ENCODE results near the gene METTL27.
"Not testable (repeated sequence)": the region's sequence is repeated elsewhere in the genome, so short reads cannot be mapped to it uniquely, and the experiment has no call there.

Gene METTL27

DNA sequence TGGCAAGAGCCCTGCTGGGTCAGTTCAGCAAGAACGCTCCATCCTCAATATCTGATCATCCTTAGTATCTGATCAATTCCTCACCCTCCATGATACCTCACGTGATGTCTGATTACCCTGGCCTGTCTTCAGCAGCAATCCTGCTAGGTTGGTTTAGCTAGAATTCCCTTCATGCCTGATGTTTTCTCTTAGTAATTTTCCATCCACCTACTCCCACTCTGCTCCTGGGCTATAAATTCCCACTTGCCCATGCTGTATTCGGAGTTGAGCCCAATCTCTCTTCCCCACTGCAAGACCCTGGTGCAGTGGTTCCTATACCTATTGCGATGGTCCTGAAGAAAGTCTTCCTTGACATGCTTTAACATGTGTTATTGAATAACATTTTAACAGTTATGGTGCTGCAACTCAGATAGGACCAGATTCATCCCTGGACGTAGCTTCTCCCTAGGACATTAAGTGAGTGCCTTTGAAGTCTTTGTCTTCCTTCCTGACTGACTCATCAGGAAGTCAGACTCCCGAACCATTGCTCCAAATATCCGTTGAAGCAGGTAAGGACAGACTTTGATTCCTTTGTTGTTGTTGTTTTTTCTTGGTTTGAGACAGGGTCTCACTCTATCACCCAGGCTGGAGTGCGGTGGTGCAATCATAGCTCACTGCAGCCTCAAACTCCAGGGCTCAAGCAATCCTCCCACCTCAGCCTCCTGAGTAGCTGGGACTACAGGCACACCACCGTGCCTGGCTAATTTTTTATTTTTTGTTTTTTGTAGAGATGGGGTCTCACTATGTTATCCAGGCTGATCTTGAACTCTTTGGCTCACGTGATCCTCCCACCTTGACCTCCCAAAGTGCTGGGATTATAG lies 42.8 kb downstream of the METTL27 start:
- FAIRE-seq (no peak), DNase-seq (ENCODE audit: insufficient read length) (no peak)
- no peak for TF ChIP-seq POLR2A (IDR thresholded peaks at IDR 0.05; ENCODE audit: low read depth, low read length)
- no peak for TF ChIP-seq POLR2AphosphoS5 (IDR thresholded peaks at IDR 0.05; ENCODE audit: low read depth, low read length)
- TF ChIP-seq TAF1 (IDR thresholded peaks at IDR 0.05; ENCODE audit: borderline replicate concordance, low read depth, low read length): no peak

DNA sequence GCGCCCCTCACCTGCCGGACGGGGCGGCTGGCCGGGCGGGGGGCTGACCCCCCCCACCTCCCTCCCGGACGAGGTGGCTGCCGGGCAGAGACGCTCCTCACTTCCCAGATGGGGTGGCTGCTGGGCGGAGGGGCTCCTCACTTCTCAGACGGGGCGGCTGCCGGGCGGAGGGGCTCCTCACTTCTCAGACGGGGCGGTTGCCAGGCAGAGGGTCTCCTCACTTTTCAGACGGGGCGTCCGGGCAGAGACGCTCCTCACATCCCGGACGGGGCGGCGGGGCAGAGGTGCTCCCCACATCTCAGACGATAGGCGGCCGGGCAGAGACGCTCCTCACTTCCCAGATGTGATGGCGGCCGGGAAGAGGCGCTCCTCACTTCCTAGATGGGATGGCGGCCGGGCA lies 45.1 kb downstream of the METTL27 start:
- not testable (repeated sequence) for FAIRE-seq; DNase-seq (ENCODE audit: insufficient read length)

- FAIRE-seq; DNase-seq (ENCODE audit: insufficient read length): not testable (repeated sequence)
Observed at GRCh38 chr7:73796656-73797055, 45.7 kb downstream of the METTL27 start.

DNA sequence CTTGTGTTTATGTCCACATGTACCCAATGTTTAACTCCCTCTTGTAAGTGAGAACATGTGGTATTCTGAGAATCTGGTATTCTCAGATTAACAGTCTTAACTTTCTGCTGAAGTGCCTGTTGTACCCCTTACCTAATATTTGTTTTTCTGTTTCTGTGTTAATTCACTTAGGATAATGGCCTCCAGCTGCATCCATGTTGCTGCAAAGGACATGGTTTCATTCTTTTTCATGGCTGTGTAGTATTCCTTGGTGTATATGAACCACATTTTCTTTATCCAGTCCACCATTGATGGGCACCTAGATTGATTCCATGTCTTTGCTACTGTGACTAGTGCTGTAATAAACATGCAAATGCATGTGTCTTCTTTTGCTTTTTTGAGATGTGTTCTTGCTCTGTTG lies 47.1 kb downstream of the METTL27 start:
- not testable (repeated sequence) for FAIRE-seq; DNase-seq (ENCODE audit: insufficient read length)

- not testable (repeated sequence) for FAIRE-seq; DNase-seq (ENCODE audit: insufficient read length)
Observed at GRCh38 chr7:73791170-73791690, 51.1 kb downstream of the METTL27 start.

DNA sequence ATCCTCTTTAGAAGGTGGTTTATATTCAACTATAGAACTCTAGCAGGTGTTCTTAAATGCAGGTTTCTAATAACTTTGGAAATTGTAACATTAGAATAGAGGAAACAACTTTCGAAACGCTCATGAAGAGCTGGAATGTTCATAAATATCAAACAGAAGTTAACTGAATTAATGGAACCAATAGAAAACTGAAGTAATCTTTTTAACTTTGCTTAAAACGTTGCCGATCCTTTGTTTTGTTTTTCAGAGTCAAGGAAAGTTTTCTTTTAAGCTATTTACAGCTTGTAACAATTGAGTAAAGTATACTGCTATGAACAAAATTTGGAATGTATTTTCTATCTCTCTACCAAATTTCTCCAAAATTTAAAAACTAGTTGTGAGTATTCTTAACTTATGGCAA lies 53.3 kb downstream of the METTL27 start:
- DNase-seq (ENCODE audit: insufficient read length): no peak
- TF ChIP-seq TAF1 (IDR thresholded peaks at IDR 0.05; ENCODE audit: borderline replicate concordance, low read depth, low read length) (no peak), POLR2AphosphoS5 (IDR thresholded peaks at IDR 0.05; ENCODE audit: low read depth, low read length) (no peak)
- no peak for FAIRE-seq

DNA sequence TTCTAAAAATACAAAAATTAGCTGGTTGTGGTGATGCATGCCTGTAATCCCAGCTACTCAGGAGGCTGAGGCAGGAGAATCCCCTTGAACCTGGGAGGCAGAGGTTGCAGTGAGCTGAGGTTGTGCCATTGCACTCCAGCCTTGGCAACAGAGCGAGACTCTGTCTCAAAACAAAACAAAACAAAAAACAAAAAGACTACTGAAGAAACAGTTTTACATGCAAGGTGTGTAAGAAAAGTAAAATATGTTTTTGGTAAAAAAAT lies 54.6 kb downstream of the METTL27 start:
- not testable (repeated sequence) for DNase-seq (ENCODE audit: insufficient read length); FAIRE-seq

- no peak for FAIRE-seq
- no peak for TF ChIP-seq POLR2AphosphoS5 (IDR thresholded peaks at IDR 0.05; ENCODE audit: low read depth, low read length)
- no peak for TF ChIP-seq TAF1 (IDR thresholded peaks at IDR 0.05; ENCODE audit: borderline replicate concordance, low read depth, low read length)
- no peak for TF ChIP-seq POLR2A (IDR thresholded peaks at IDR 0.05; ENCODE audit: low read depth, low read length)
- no peak for DNase-seq (ENCODE audit: insufficient read length)
Observed at GRCh38 chr7:73786588-73786987, 55.7 kb downstream of the METTL27 start.

Measured in GM12892 (cell line).